K562 (cell line): Measurements from ENCODE around the gene SLC22A23. TPM values are rescaled to one million over a fixed set of nuclear protein-coding genes. Genes with fewer than 3 reads are reported as not detected.

ENCODE experiments used
- ATAC-seq: fragments of 200-7000 bp; cut with Tn5 transposase; 3 replicates; pipeline ENCODE4 v1.9.1; 2020; ENCODE audit warnings: moderate library complexity
- BruUV-seq: library from RNA; stranded (reverse); fragments of 400-500 nt; replicated peaks from 2 replicates; lab custom pipeline; 2021; lab: Mats Ljungman, UMichigan
- CTCF ChIA-PET: fragments of 300-600 bp; formaldehyde crosslinking; extraction: SDS; loops from one replicate; lab custom pipeline; 2021; ENCODE audit warnings: low intra/inter-chr PET ratio; lab: Yijun Ruan, JAX
- POLR2A ChIA-PET: fragments of 300-600, 350-650 bp; sonication (Branson Sonifier 250); formaldehyde crosslinking; extraction: SDS; loops from one replicate; lab custom pipeline; 2021; ENCODE audit warnings: antibody characterized with exemption, inconsistent platforms; lab: Yijun Ruan, JAX
- DNase-seq, 4 experiments: peaks; one replicate each; pipeline versions ENCODE4 v3.0.0 to v3.0.0-alpha.2; 2011 to 2018; ENCODE audit warnings: low spot score in 3 of 4, mixed read lengths in 3 of 4; ENCODE audit errors: extremely low read depth in 1 of 4
- FAIRE-seq: peaks from 2 replicates; lab custom pipeline; 2011; peaks lifted over from hg19 to GRCh38; lab: Jason Lieb, UNC
- H2AFZ ChIP-seq: 2 replicates; pipeline ENCODE4 v1.6.0; 2011; ENCODE audit warnings: low read depth, low read length, control low read depth, inconsistent platforms
- H3K27ac ChIP-seq: fragments of 200-600 bp; 3 replicates; pipeline ENCODE4 v1.8.0; 2011; ENCODE audit warnings: low read depth, mild to moderate bottlenecking, control low read depth, inconsistent platforms, low read length, moderate library complexity, mixed read lengths; ENCODE audit errors: extremely low read depth
- H3K27me3 ChIP-seq, 2 experiments: fragments of 300-600 bp in 1 of 2; 2 replicates in 1 of 2; 3 replicates in 1 of 2; pipeline versions ENCODE4 v1.6.0 to v1.8.0; 2011; ENCODE audit warnings: inconsistent platforms in 2 of 2, low read length in 2 of 2, mild to moderate bottlenecking in 1 of 2, mixed read lengths in 1 of 2, moderate library complexity in 1 of 2; ENCODE audit not compliant: control insufficient read depth in 2 of 2, insufficient read depth in 2 of 2
- H3K36me3 ChIP-seq: fragments of 300-600 bp; 3 replicates; pipeline ENCODE4 v1.8.0; 2011; ENCODE audit warnings: mild to moderate bottlenecking, low read length, inconsistent platforms; ENCODE audit not compliant: control insufficient read depth, insufficient read depth
- H3K4me1 ChIP-seq, 2 experiments: fragments of 200-600 bp in 1 of 2; replicated peaks in 1 of 2; 2 replicates in 1 of 2; 3 replicates in 1 of 2; pipeline versions ENCODE4 v1.5.1 to v1.8.0; 2011; ENCODE audit warnings: inconsistent platforms in 2 of 2, low read length in 2 of 2, mild to moderate bottlenecking in 1 of 2, mixed read lengths in 1 of 2, moderate library complexity in 1 of 2; ENCODE audit not compliant: control insufficient read depth in 2 of 2, insufficient read depth in 2 of 2
- H3K4me2 ChIP-seq: 2 replicates; pipeline ENCODE4 v1.6.1; 2011; ENCODE audit warnings: low read length, control low read depth, inconsistent platforms, mixed read lengths; ENCODE audit not compliant: insufficient read depth
- H3K4me3 ChIP-seq: fragments of 200-600 bp; sonication (generic), shearing (Covaris generic); 2 replicates; pipeline ENCODE4 v1.5.1; 2016; ENCODE audit warnings: control low read depth, inconsistent platforms
- H3K79me2 ChIP-seq: fragments of 200-600 bp; 3 replicates; pipeline ENCODE4 v1.8.0; 2011; ENCODE audit warnings: low read length, inconsistent platforms; ENCODE audit not compliant: control insufficient read depth, insufficient read depth
- H3K9ac ChIP-seq, 2 experiments: 2 replicates each; pipeline versions ENCODE4 v1.6.0 to v1.6.1; 2011; ENCODE audit warnings: low read depth in 2 of 2, low read length in 2 of 2, control low read depth in 1 of 2, inconsistent platforms in 1 of 2, mild to moderate bottlenecking in 1 of 2, mixed read lengths in 1 of 2; ENCODE audit not compliant: insufficient read depth in 1 of 2
- H3K9me1 ChIP-seq: one replicate; pipeline ENCODE4 v1.6.0; 2011; ENCODE audit warnings: inconsistent platforms, mild to moderate bottlenecking, low read length, moderate library complexity; ENCODE audit not compliant: control insufficient read depth, insufficient read depth
- H3K9me3 ChIP-seq: replicated peaks from 2 replicates; pipeline ENCODE4 v1.5.1; 2011; ENCODE audit warnings: low read depth, low read length, inconsistent platforms; ENCODE audit not compliant: control insufficient read depth, insufficient read depth
- H4K20me1 ChIP-seq: replicated peaks from 2 replicates; pipeline ENCODE4 v1.6.1; 2011; ENCODE audit warnings: low read length, inconsistent platforms, mixed read lengths; ENCODE audit not compliant: control insufficient read depth, insufficient read depth
- CTCF ChIP-seq, 3 experiments: IDR thresholded peaks in 2 of 3; conservative IDR thresholded peaks in 1 of 3; 2 replicates each; pipeline ENCODE4 v1.5.1; 2011 to 2012; ENCODE audit warnings: low read length in 3 of 3, mild to moderate bottlenecking in 3 of 3, control low read depth in 2 of 3, improper control_type of control experiment in 1 of 3, inconsistent platforms in 1 of 3, low read depth in 1 of 3, mixed read lengths in 1 of 3, moderate library complexity in 1 of 3; ENCODE audit not compliant: insufficient read depth in 2 of 3
- ELF1 ChIP-seq: fragments of 200-800 bp; sonication (Bioruptor generic); IDR thresholded peaks from 2 replicates; pipeline ENCODE4 v1.6.1; 2016; ENCODE audit warnings: missing genetic modification characterization, missing compliant biosample characterization
- HNRNPH1 ChIP-seq: fragments of 200-400 bp; formaldehyde crosslinking; optimal IDR thresholded peaks from 2 replicates; pipeline ENCODE3; 2017; ENCODE audit warnings: low read depth, mild to moderate bottlenecking, low read length, moderate library complexity
- POLR2A ChIP-seq: fragments of 450-650 bp; conservative IDR thresholded peaks from 2 replicates; pipeline ENCODE4 v1.6.1; 2016
- PTRF ChIP-seq: fragments of 450-650 bp; IDR thresholded peaks from 2 replicates; pipeline ENCODE4 v1.6.1; 2016; ENCODE audit warnings: mild to moderate bottlenecking, missing genetic modification characterization, missing compliant biosample characterization
- RAD21 ChIP-seq, 2 experiments: fragments of 250-450 bp in 1 of 2; fragments of 450-650 bp in 1 of 2; sonication (Bioruptor Pico) in 1 of 2; formaldehyde crosslinking in 1 of 2; IDR thresholded peaks in 1 of 2; conservative IDR thresholded peaks in 1 of 2; 2 replicates each; pipeline versions ENCODE4 v1.4.0 to v1.8.0; 2020 to 2022; ENCODE audit warnings: mild to moderate bottlenecking in 2 of 2, moderate library complexity in 1 of 2
- SETDB1 ChIP-seq: IDR thresholded peaks from one replicate; pipeline ENCODE4 v1.6.1; 2012; ENCODE audit warnings: low read length, control low read depth, inconsistent platforms
- SMC3 ChIP-seq: conservative IDR thresholded peaks from 2 replicates; pipeline ENCODE4 v1.6.1; 2011; ENCODE audit warnings: low read depth, low read length, improper control_type of control experiment; ENCODE audit not compliant: insufficient read depth
- TFAM ChIP-seq: fragments of 250-450 bp; sonication (Bioruptor Pico); conservative IDR thresholded peaks from 2 replicates; pipeline ENCODE4 v1.5.0; 2021; ENCODE audit warnings: mild to moderate bottlenecking, moderate library complexity
- ZNF436 ChIP-seq: fragments of 250-450, 450-650 bp; sonication (Bioruptor Pico); formaldehyde crosslinking; IDR thresholded peaks from 2 replicates; pipeline ENCODE4 v1.7.0; 2020; ENCODE audit warnings: mild to moderate bottlenecking
- WGBS: fragments of 100-300 bp; shearing (Covaris generic); methylation state at CpG from one replicate; pipeline ENCODE4 v1.1.6; 2016; ENCODE audit warnings: low coverage, mixed read lengths; ENCODE audit not compliant: insufficient coverage; ENCODE audit errors: missing lambda C conversion rate; 5-methylcytosine and 5-hydroxymethylcytosine counted together
- in situ Hi-C: fragments of 300-500 bp; cut with MboI; formaldehyde crosslinking; loops from 4 replicates; pipeline ENCODE4 v1.15.0; 2018; ENCODE audit warnings: inconsistent platforms, mixed read lengths
- intact Hi-C: fragments of 100-400 bp; cut with micrococcal nuclease; formaldehyde crosslinking; loops from 2 replicates; pipeline ENCODE4 v1.14.2; 2022
- polyA plus RNA-seq, 8 experiments: library from polyadenylated mRNA; depleted of rRNA in 4 of 8; stranded (reverse) in 5 of 8; unstranded in 3 of 8; fragments of >200 nt; fragmentation: Nextera tagmentation in 2 of 8; fragmentation: Illumina TruSeq in 1 of 8; extraction: Ambion mirVana in 2 of 8; extraction: Trizol in 1 of 8; gene quantifications; 2 replicates each; pipeline versions ENCODE4 v1.2.1 to v1.2.3, GENCODE V29; 2011 to 2014; ENCODE audit warnings: inconsistent platforms in 1 of 8, missing spikeins in 1 of 8
- total RNA-seq, 7 experiments: library from RNA; depleted of rRNA in 6 of 7; stranded (reverse); fragments of >200 nt in 6 of 7; fragmentation: Illumina TruSeq in 2 of 7; extraction: Trizol in 2 of 7; gene quantifications; 2 replicates each; pipeline versions ENCODE4 v1.2.1 to v1.2.3, GENCODE V29; 2011 to 2021; ENCODE audit warnings: low replicate concordance in 1 of 7
- TF ChIP-seq, protein P1 (sequence below): fragments of 450-650 bp; IDR thresholded peaks from 2 replicates; pipeline ENCODE4 v1.6.1; 2016; ENCODE audit warnings: antibody characterized with exemption

Gene SLC22A23
- total and polyA plus RNA-seq, 9 of the 15 experiments (the other 6 are each of a cell fraction or from before 2014, with no cell fraction given) = 0.30 to 8.7 (median 2.5) TPM

- DNase-seq = peak in 2 of 4 experiments; percentile 41 to 44
- Histone ChIP-seq H3K27me3 (peaks cover 0 to 19% of the 10 kb centered on the region in 2 experiments; a peak in 2 of 5 replicates), H3K9me1 (no peaks in the 10 kb centered on the region), H3K4me3 (no peak overlapping the region), H2AFZ (peak overlapping the region; percentile 41; the same call in 1 of the 2 replicates), H3K27ac (no peak overlapping the region), H3K4me1 (peaks cover 6 to 8% of the 10 kb centered on the region in 2 experiments; a peak in 4 of 5 replicates), H3K9me3 (no peaks in the 10 kb centered on the region), H4K20me1 (no peaks in the 10 kb centered on the region), H3K79me2 (no peaks in the 10 kb centered on the region), H3K4me2 (no peak overlapping the region), H3K9ac (no peak overlapping the region), H3K36me3 (no peaks in the 10 kb centered on the region)
- no peak for FAIRE-seq
- no TSS peak for BruUV-seq
- ATAC-seq = peak; percentile 81
- in situ Hi-C loops (no loop called here), intact Hi-C loops (no loop called here)
- TF ChIP-seq, protein P1, sequence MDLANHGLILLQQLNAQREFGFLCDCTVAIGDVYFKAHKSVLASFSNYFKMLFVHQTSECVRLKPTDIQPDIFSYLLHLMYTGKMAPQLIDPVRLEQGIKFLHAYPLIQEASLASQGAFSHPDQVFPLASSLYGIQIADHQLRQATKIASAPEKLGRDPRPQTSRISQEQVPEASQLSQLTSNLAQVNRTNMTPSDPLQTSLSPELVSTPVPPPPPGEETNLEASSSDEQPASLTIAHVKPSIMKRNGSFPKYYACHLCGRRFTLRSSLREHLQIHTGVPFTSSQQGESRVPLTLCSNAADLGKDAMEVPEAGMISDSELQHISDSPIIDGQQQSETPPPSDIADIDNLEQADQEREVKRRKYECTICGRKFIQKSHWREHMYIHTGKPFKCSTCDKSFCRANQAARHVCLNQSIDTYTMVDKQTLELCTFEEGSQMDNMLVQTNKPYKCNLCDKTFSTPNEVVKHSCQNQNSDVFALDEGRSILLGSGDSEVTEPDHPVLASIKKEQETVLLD = no peak
- TF ChIP-seq PTRF (tag) (no peak), SETDB1 (no peak), RAD21 (CRISPR knock-in tag; conservative IDR thresholded peaks at IDR 0.05 in 1 of 2, IDR thresholded peaks at IDR 0.05 in 1 of 2) (peak in 1 of 2 experiments; percentile 43; a peak in 1 of 4 replicates), POLR2A (no peak), ZNF436 (no peak), CTCF (IDR thresholded peaks at IDR 0.05 in 2 of 3, conservative IDR thresholded peaks at IDR 0.05 in 1 of 3; ENCODE audit: insufficient read depth in 2 of 3, low read depth in 1 of 3, low read length in 3 of 3) (peak; percentile 49 to 66 (median 60)), SMC3 (0 out of 2 replicates have a peak, but pooled peaks have one; percentile 34), TFAM (CRISPR knock-in tag) (no peak), ELF1 (tag) (no peak), HNRNPH1 (no peak)
- WGBS = 27% methylated on average over 13 of the region's 13 CpGs
- ChIA-PET CTCF (interaction anchor here (0.6 to 0.9 kb wide), 4 partner anchors 8 to 113 kb away, joined by 3 to 8 read pairs (median 4); partner anchors contain the start of gene TUBB2A), POLR2A (interaction anchor here (1.5 to 2.3 kb wide), 2 partner anchors 10 to 11 kb away, joined by 5 to 13 read pairs; no protein-coding TSS in a partner anchor)
These were observed 217.6 kb downstream of the SLC22A23 start for GRCh38 chr6:3239110-3239830.
